ENCODE results near the gene SHISAL1. TPM values are rescaled to one million over a fixed set of nuclear protein-coding genes. Genes with fewer than 3 reads are reported as not detected.

The SHISAL1 gene
- total and polyA plus RNA-seq, 2 donors (not counting 3 experiments of a cell fraction or from before 2014, with no cell fraction given), result 0.01 to 0.07 TPM

GRCh38 chr22:44276706-44277356 is 35.9 kb downstream of the SHISAL1 start:
- intact Hi-C loops (cut with micrococcal nuclease) (no loop called here), dilution Hi-C loops (cut with MboI; ENCODE audit: extremely low pct_ligation_motif_present, low sequenced_read_pairs) (no loop called here)
- Histone ChIP-seq H3K27me3 (ENCODE audit: control insufficient read depth in 2 of 2, insufficient read depth in 2 of 2, low read length in 2 of 2) (no peaks in the 10 kb centered on the region), H3K4me1 (ENCODE audit: control insufficient read depth, extremely low read depth, insufficient read depth, low read length) (no peaks in the 10 kb centered on the region), H3K79me2 (ENCODE audit: control insufficient read depth, insufficient read depth, low read length) (no peaks in the 10 kb centered on the region), H3K36me3 (ENCODE audit: control insufficient read depth in 2 of 2, extremely low read depth in 1 of 2, insufficient read depth in 2 of 2, low read length in 2 of 2) (no peaks in the 10 kb centered on the region), H3K4me2 (ENCODE audit: insufficient read depth, low read length) (no peak overlapping the region), H3K9ac (replicated peaks; ENCODE audit: extremely low read depth, insufficient read depth, low read length) (no peak overlapping the region), H3K9me1 (replicated peaks; ENCODE audit: control insufficient read depth, extremely low read depth, insufficient read depth, low read length) (no peaks in the 10 kb centered on the region), H4K20me1 (replicated peaks; ENCODE audit: control insufficient read depth, extremely low read depth, insufficient read depth, low read length) (no peaks in the 10 kb centered on the region), H3K27ac (ENCODE audit: insufficient read depth, low read depth, low read length) (no peak overlapping the region), H3K4me3 (replicated peaks in 1 of 3; ENCODE audit: insufficient read depth in 1 of 3, low read depth in 1 of 3, low read length in 3 of 3) (no peak overlapping the region), H2AFZ (ENCODE audit: low read depth, low read length) (no peak overlapping the region), H3K9me3 (replicated peaks; ENCODE audit: control insufficient read depth, insufficient read depth, low read length) (no peaks in the 10 kb centered on the region)
- TF ChIP-seq JUN (IDR thresholded peaks at IDR 0.05; ENCODE audit: borderline replicate concordance, insufficient read depth, insufficient read length, low read depth) (no peak), MYC (IDR thresholded peaks at IDR 0.05; ENCODE audit: low read depth, low read length) (no peak), EZH2 (IDR thresholded peaks at IDR 0.05; ENCODE audit: borderline replicate concordance, low read depth, low read length, severe bottlenecking) (no peak), POLR2A (IDR thresholded peaks at IDR 0.05; ENCODE audit: low read depth, low read length) (no peak), MAX (IDR thresholded peaks at IDR 0.05; ENCODE audit: insufficient read depth, insufficient read length) (no peak), FOS (IDR thresholded peaks at IDR 0.05; ENCODE audit: borderline replicate concordance, insufficient read depth, low read length) (no peak), CTCF (IDR thresholded peaks at IDR 0.05; ENCODE audit: extremely low read depth in 1 of 2, insufficient read depth in 1 of 2, low read depth in 1 of 2, low read length in 2 of 2) (no peak), GATA2 (IDR thresholded peaks at IDR 0.05; ENCODE audit: insufficient read depth, insufficient read length, low read depth, low read length) (no peak), POLR2AphosphoS5 (IDR thresholded peaks at IDR 0.05; ENCODE audit: insufficient read depth, low read depth, low read length) (no peak)
- CTCF ChIA-PET, result no interaction called here
- no TSS peak for BruUV-seq (replicated peaks)
- POLR2A ChIA-PET, result no interaction called here
- FAIRE-seq, result no peak
- DNase-seq (ENCODE audit: low read depth, low spot score), result no peak
